Measurements from ENCODE around the gene PRCD. TPM values are rescaled to one million over a fixed set of nuclear protein-coding genes. Genes with fewer than 3 reads are reported as not detected.
A peak's percentile ranks its signal among the peaks of the same experiment; 100 is the strongest.
"Not testable (repeated sequence)": the region's sequence is repeated elsewhere in the genome, so short reads cannot be mapped to it uniquely, and the experiment has no call there.

The PRCD gene
- total RNA-seq, 1 donor = 2.2 TPM

GRCh38 chr17:76523084-76524037 lies 16.5 kb upstream of the PRCD start:
- TF ChIP-seq CTCF (IDR thresholded peaks at IDR 0.05; ENCODE audit: insufficient read depth, low read depth, low read length) = peak; percentile 96
- H3K4me3 ChIP-seq (ENCODE audit: low read depth, low read length) = no peak overlapping the region
- DNase-seq (ENCODE audit: low read depth) = peak; percentile 70

- DNase-seq (ENCODE audit: low read depth) = peak; percentile 87
- no peak overlapping the region for H3K4me3 ChIP-seq (ENCODE audit: low read depth, low read length)
- TF ChIP-seq CTCF (IDR thresholded peaks at IDR 0.05; ENCODE audit: insufficient read depth, low read depth, low read length) = no peak
Observed at GRCh38 chr17:76524598-76525512, 15.0 kb upstream of the PRCD start.

- not testable (repeated sequence) for H3K4me3 ChIP-seq (ENCODE audit: low read depth, low read length); DNase-seq (ENCODE audit: low read depth)
Observed at GRCh38 chr17:76525513-76525833, 14.4 kb upstream of the PRCD start.

GRCh38 chr17:76527016-76527415 lies 12.8 kb upstream of the PRCD start:
- H3K4me3 ChIP-seq (ENCODE audit: low read depth, low read length); DNase-seq (ENCODE audit: low read depth): not testable (repeated sequence)

GRCh38 chr17:76527430-76528111 lies 12.3 kb upstream of the PRCD start:
- no peak overlapping the region for H3K4me3 ChIP-seq (ENCODE audit: low read depth, low read length)
- peak; percentile 96 for DNase-seq (ENCODE audit: low read depth)
- peak; percentile 36 for TF ChIP-seq CTCF (IDR thresholded peaks at IDR 0.05; ENCODE audit: insufficient read depth, low read depth, low read length)

GRCh38 chr17:76528156-76528527 lies 11.7 kb upstream of the PRCD start:
- DNase-seq (ENCODE audit: low read depth) = no peak
- no peak for TF ChIP-seq CTCF (IDR thresholded peaks at IDR 0.05; ENCODE audit: insufficient read depth, low read depth, low read length)
- peak overlapping the region; percentile 32 for H3K4me3 ChIP-seq (ENCODE audit: low read depth, low read length)

GRCh38 chr17:76528528-76529223 lies 11.2 kb upstream of the PRCD start:
- TF ChIP-seq CTCF (IDR thresholded peaks at IDR 0.05; ENCODE audit: insufficient read depth, low read depth, low read length) = peak; percentile 12
- DNase-seq (ENCODE audit: low read depth) = peak; percentile 81
- H3K4me3 ChIP-seq (ENCODE audit: low read depth, low read length) = peak overlapping the region; percentile 32

All from fibroblast of villous mesenchyme (primary cell).